ENCODE data around the gene TRAK1.

DNA sequence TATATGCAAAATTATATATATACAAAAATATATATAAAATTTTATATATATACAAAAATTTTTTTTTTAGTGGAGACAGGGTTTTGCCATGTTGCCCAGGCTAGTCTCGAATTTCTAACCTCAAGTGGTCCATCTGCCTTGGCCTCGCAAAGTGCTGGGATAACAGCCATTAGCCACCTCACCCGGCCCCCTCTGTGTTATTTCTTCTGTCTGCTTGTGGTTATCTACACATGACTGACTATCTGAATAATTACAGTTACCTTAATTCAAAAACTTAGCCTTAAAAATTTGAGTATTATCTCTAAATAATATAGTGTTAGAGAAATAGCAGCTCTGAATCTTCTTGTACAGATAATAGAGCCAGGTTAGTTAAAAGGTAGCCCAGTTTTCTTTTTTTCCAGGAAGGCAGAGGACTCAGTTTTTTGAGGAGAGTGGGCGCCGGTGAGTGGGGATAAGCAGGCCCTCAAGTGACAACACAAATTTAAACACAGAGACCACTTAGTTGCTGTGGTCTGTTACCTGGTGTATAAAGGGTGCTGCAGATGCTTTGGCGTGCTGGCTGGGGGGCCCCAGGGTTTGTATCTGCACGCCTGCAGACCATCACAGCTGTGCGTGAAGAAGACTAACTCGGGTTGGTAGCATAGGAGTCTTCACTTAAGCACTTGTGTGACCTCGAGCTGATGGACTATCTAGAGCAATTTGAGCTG is 83.7 kb downstream of the TRAK1 start:
- TF ChIP-seq, protein P1, sequence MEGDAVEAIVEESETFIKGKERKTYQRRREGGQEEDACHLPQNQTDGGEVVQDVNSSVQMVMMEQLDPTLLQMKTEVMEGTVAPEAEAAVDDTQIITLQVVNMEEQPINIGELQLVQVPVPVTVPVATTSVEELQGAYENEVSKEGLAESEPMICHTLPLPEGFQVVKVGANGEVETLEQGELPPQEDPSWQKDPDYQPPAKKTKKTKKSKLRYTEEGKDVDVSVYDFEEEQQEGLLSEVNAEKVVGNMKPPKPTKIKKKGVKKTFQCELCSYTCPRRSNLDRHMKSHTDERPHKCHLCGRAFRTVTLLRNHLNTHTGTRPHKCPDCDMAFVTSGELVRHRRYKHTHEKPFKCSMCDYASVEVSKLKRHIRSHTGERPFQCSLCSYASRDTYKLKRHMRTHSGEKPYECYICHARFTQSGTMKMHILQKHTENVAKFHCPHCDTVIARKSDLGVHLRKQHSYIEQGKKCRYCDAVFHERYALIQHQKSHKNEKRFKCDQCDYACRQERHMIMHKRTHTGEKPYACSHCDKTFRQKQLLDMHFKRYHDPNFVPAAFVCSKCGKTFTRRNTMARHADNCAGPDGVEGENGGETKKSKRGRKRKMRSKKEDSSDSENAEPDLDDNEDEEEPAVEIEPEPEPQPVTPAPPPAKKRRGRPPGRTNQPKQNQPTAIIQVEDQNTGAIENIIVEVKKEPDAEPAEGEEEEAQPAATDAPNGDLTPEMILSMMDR (conservative IDR thresholded peaks at IDR 0.05; ENCODE audit: low read length): no peak
- TF ChIP-seq EZH2phosphoT487 (IDR thresholded peaks at IDR 0.05; ENCODE audit: borderline replicate concordance): no peak
